NCI-H526 (cell line): ENCODE data around the gene KCNH5.

Experiments
- DNase-seq, 2 experiments: peaks; one replicate each; lab custom pipeline; 2025; lab: John Stamatoyannopoulos, UW

The KCNH5 gene

DNA sequence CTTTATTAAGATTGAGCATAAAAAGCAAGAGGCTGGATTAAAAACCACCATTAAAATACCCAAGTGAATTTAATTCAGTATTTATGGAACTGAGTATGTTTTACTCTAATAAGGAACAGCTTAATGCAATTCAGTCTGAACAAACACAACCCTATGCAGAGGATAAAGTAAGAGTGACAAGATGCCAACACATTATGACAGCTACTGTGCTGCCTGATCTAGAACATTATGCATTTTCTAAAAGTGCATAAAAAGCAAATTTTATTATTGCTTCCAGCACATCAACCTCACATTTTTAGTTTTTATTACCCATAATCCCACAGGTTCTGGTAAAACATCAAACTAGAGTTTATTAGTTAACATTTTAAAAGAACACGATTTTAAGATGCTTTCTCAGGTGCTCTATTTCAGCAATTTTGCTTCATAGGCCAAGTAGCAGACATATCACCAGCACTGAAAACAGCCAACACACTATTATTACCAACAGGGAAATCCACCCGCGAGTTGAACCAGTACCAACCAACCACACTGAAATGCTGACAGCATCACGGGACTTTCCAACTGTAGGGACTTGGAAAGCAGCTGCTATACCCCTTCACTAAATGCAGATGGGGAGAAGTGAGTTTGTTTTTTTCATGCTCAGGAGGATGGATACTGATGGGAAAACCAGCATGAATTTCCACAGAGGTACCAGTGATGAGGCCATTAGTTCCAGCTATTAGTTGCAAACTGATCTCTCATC lies 372.1 kb downstream of the KCNH5 start:
- no peak for DNase-seq

DNA sequence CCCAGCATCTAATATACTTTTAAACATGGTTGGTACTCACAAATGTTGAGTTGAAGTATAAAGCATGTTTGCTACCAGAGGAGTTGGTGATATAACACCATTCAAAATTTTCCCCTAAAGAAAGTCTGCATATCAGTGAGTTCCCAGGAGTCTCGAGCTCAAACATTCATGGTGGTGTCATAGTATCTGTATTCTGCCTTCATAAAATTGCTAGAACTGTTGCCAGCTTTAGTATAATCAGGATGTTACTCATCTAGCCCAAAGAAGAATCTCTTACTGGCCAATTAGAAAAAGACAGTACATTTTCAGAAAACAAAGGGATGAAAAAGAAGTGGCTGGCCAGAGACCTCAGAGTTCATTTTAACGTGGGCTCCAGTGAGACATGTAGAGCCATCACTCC lies 374.7 kb downstream of the KCNH5 start:
- DNase-seq, result no peak

DNA sequence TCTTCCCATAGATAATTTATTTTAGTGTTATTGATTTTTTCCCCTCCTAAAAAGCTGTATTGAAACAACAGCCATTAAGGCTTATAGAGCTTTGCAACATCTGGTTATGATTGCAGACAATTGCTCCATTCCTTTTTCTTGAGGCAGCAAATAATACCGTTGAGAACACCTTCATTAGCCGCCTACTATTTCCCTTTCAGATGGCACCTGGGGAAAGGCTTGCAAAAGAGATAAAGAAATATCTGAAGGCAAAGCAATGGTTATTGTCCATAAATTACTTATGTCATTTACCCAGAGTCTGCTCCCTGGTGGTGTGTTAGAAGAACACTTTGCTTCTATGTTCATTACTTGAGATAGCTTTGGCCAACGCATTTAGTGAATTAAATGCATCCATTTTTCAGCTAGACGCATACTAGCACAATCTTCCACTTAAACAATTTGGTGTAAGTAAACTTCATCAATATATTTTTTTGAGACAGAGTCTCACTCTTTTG lies 377.8 kb downstream of the KCNH5 start:
- DNase-seq, result peak; percentile 1 to 6

DNA sequence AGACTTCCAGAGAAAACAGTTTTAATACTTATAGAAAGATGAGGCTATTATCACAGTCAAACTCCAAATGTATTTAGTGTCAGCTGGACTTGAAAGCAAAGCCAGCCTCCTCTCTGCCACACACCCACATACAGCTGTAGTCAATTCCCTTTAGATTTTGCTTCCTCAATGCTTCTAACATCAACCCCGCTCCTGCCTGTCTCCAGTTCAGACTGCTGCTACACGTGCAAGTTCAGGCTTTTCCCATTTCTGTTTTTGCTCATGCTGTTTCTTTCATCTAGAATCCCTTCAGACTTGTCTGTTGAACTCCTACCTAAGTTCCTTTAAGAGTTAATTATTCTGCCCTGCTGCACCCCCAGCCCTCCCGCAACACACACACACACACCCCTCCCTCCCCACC lies 380.0 kb downstream of the KCNH5 start:
- DNase-seq, result no peak

DNA sequence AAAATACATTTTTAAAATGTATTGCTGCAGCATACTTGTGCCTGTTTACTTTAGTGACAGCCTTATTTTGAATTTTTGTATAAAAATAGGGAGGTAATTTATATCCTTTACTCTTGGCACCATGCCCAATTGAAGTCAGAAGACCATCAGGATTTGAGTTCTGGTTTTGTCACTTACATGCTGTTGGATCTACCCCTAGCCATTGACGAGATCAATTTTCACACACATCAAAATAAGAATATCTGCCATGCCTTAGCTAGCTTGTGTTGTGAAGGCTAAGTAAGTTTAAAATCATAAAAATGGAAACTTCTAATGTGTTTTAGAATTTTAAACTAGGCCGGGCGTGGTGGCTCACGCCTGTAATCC lies 381.8 kb downstream of the KCNH5 start:
- DNase-seq, result no peak

DNA sequence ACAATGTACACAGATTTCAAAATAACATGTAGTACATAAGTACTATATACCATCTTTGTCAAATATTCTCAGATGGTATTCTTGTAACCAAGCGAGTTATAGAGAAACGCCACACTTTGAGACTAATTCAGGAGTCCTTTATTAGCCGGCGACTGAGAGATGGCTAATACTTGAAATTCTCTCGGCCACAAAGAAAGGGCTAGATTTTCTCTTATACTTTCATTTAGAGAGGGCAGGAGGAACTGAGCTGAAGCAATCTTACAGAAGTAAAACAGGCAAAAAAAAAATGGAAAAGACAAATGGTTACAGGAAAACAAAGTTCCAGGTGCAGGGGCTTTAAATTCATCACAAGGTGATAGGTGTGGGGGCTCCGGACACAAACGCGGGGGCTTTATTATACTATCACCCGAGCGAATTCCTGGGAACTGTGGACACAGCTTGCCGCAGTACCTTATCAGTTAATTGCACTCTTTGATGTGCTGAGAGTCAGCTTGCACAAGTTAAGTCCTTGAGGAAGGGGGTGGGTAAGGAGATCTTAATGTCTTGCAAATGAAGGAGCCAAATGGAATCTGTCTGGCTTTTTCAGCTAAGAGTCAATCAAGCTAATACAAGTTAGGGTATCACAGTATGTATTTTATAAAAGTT lies 382.3 kb downstream of the KCNH5 start:
- DNase-seq, result no peak

DNA sequence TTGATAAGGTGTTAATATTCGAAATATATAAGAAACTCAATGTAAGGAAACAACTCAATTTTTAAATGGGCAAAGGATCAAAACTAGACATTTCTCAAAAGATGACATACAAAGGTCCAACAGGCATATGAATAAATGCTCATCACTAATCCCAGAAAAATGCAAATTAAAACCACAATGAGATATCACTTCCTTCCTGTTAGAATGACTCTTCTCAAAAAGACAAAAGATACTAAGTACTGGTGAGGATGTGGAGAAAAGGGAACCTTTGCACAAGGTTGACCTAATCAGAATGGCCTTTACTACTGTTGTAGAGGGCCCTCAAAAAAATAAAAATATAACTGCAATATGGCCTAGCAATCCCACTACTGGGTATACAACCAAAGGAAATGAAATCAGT lies 383.4 kb downstream of the KCNH5 start:
- DNase-seq, result no peak

DNA sequence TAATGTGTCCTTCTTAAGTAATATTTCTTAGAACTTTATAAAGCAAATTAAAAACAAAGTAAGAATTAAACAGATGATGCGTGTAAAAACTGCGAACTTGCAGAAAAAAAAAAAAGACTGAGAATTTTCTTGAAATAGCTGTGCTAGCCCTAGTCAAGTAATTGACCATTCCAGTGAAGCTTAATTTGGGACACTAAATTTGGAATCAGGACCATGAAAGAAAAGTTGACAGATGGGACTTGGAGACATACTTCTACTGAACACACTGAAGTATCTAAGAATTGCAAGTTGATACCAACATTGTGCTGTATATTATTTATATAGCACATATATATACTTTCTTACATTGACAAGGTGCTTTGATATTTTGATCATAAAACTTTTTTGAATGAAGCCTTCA lies 386.6 kb downstream of the KCNH5 start:
- no peak for DNase-seq

DNA sequence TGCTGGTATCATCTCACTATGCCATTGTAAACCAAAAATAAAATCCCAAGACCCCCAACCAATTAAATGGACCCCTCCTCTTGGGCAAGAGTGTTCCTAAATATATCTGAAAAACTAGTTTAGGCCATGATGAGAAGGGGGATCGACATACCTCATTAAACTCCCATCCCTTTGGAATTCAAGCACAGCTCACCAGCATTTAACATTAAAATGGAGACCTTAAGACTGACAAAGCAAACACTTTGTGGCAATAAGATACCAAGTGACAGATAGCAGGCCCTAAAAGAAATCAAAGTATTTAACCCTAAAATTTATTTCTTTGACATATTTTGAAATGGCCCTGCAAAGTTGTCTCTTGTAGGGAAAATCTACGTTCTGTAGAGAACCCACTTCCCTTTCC lies 387.9 kb downstream of the KCNH5 start:
- no peak for DNase-seq

DNA sequence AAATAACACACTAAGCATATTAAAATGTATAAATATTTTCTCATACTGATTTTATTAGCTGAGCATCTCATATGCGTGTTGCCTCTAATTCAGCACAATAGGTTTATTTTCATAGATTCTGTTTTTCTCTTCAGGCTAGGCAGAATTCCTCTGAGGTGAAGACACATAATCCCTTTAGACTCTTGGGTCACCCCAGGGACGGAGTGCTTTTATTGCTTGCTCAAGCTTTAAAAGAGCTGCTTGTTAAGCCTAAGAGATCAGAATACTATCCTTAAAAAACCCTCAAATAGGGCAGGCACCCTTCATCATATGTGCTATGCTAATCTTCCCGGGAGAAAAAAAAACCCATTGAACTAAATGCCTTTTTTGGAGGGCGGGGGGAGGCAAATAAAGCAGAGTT lies 390.1 kb downstream of the KCNH5 start:
- no peak for DNase-seq

DNA sequence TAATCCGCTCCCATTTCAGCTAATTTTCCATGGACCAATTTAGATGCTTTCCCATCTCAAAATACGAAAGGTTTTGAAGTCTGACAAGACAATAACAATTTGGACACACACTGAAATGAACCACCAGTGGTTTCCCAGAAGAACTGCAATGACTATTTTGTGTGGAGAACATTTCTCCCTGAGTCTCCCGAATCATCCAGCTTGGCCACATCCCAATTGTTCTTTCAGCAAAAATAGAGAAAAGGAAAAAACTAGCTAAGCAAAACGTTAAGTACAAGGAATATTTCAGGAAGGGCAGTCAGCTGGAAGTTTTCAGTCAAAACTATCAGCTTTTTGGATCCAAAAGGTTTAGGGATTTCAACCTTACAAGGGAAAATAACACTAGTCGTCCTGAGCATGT lies 390.6 kb downstream of the KCNH5 start:
- DNase-seq, result no peak
